DND-41 (cell line): ENCODE data around the gene B3GALNT2.

Experiments used
- ATAC-seq: fragments of 200-7000 bp; cut with Tn5 transposase; 3 replicates; pipeline ENCODE4 v1.9.1; 2021; ENCODE audit warnings: low read depth; ENCODE audit not compliant: insufficient read depth
- DNase-seq: peaks from one replicate; pipeline ENCODE4 v3.0.0-alpha.2; 2020
- H2AFZ ChIP-seq: 2 replicates; pipeline ENCODE4 v1.6.0; 2012; ENCODE audit warnings: low read depth, low read length
- H3K27ac ChIP-seq: 2 replicates; pipeline ENCODE4 v1.5.1; 2012; ENCODE audit warnings: low read length, inconsistent platforms
- H3K27me3 ChIP-seq: fragments of 200-600 bp; sonication (generic); 2 replicates; pipeline ENCODE4 v1.6.0; 2012; ENCODE audit warnings: low read length, mild to moderate bottlenecking, inconsistent platforms; ENCODE audit not compliant: insufficient read depth, poor library complexity
- H3K36me3 ChIP-seq: 2 replicates; pipeline ENCODE4 v1.5.1; 2012; ENCODE audit warnings: low read length, inconsistent platforms; ENCODE audit not compliant: insufficient read depth
- H3K4me1 ChIP-seq: 2 replicates; pipeline ENCODE4 v1.5.1; 2012; ENCODE audit warnings: mild to moderate bottlenecking, low read length; ENCODE audit not compliant: insufficient read depth
- H3K4me2 ChIP-seq: 2 replicates; pipeline ENCODE4 v1.6.0; 2012; ENCODE audit warnings: mild to moderate bottlenecking, moderate library complexity, low read length, inconsistent platforms; ENCODE audit not compliant: insufficient read depth
- H3K4me3 ChIP-seq, 2 experiments: fragments of 200-600 bp in 1 of 2; shearing (Covaris generic) in 1 of 2; 2 replicates each; pipeline ENCODE4 v1.5.1; 2012 to 2016; ENCODE audit warnings: inconsistent platforms in 2 of 2, low read length in 2 of 2, mild to moderate bottlenecking in 2 of 2, low read depth in 1 of 2, moderate library complexity in 1 of 2
- H3K79me2 ChIP-seq: 2 replicates; pipeline ENCODE4 v1.6.0; 2012; ENCODE audit warnings: low read length, inconsistent platforms; ENCODE audit not compliant: insufficient read depth
- H3K9ac ChIP-seq: 2 replicates; pipeline ENCODE4 v1.6.0; 2012; ENCODE audit warnings: low read depth, mild to moderate bottlenecking, inconsistent platforms, low read length, moderate library complexity
- H3K9me3 ChIP-seq: 2 replicates; pipeline ENCODE4 v1.5.1; 2012; ENCODE audit warnings: low read length, moderate library complexity, mild to moderate bottlenecking, inconsistent platforms; ENCODE audit not compliant: insufficient read depth, severe bottlenecking
- H4K20me1 ChIP-seq: 2 replicates; pipeline ENCODE4 v1.6.0; 2012; ENCODE audit warnings: low read length; ENCODE audit not compliant: insufficient read depth
- CTCF ChIP-seq: IDR thresholded peaks from 2 replicates; pipeline ENCODE4 v1.5.1; 2012; ENCODE audit warnings: borderline replicate concordance, low read length, moderate library complexity, mild to moderate bottlenecking; ENCODE audit not compliant: poor library complexity, severe bottlenecking; ENCODE audit errors: extremely low read depth
- EZH2 ChIP-seq: IDR thresholded peaks from 3 replicates; pipeline ENCODE4 v1.6.1; 2012; ENCODE audit warnings: borderline replicate concordance, low read depth, mild to moderate bottlenecking, moderate library complexity, low read length, inconsistent platforms; ENCODE audit not compliant: severe bottlenecking

B3GALNT2 gene

GRCh38 chr1:235516862-235517446 is 12.7 kb upstream of the B3GALNT2 start:
- no peak overlapping the region for H3K4me2 ChIP-seq
- no peaks in the 10 kb centered on the region for H3K4me1 ChIP-seq
- H3K27me3 ChIP-seq: no peaks in the 10 kb centered on the region
- H3K79me2 ChIP-seq: no peaks in the 10 kb centered on the region
- H3K4me3 ChIP-seq: no peak overlapping the region
- no peaks in the 10 kb centered on the region for H3K9me3 ChIP-seq
- H2AFZ ChIP-seq: no peak overlapping the region
- no peak overlapping the region for H3K27ac ChIP-seq
- no peaks in the 10 kb centered on the region for H3K36me3 ChIP-seq
- H3K9ac ChIP-seq: no peak overlapping the region
- TF ChIP-seq EZH2: no peak
- no peak for TF ChIP-seq CTCF
- DNase-seq: no peak
- no peak for ATAC-seq
- no peaks in the 10 kb centered on the region for H4K20me1 ChIP-seq

GRCh38 chr1:235515844-235516512 is 11.7 kb upstream of the B3GALNT2 start:
- no peaks in the 10 kb centered on the region for H3K79me2 ChIP-seq
- H3K27ac ChIP-seq: no peak overlapping the region
- no peaks in the 10 kb centered on the region for H3K4me1 ChIP-seq
- no peak overlapping the region for H3K9ac ChIP-seq
- no peaks in the 10 kb centered on the region for H3K36me3 ChIP-seq
- ATAC-seq (no peak), DNase-seq (no peak)
- H3K9me3 ChIP-seq: no peaks in the 10 kb centered on the region
- no peak for TF ChIP-seq CTCF
- TF ChIP-seq EZH2: no peak
- no peak overlapping the region for H2AFZ ChIP-seq
- no peak overlapping the region for H3K4me2 ChIP-seq
- no peak overlapping the region for H3K4me3 ChIP-seq
- H3K27me3 ChIP-seq: no peaks in the 10 kb centered on the region
- H4K20me1 ChIP-seq: no peaks in the 10 kb centered on the region

GRCh38 chr1:235513495-235514366 is 9.5 kb upstream of the B3GALNT2 start:
- no peaks in the 10 kb centered on the region for H3K27me3 ChIP-seq
- ATAC-seq (peak; percentile 79), DNase-seq (peak; percentile 43)
- H4K20me1 ChIP-seq: no peaks in the 10 kb centered on the region
- H3K79me2 ChIP-seq: no peaks in the 10 kb centered on the region
- TF ChIP-seq CTCF: peak; percentile 92
- no peak for TF ChIP-seq EZH2
- H3K36me3 ChIP-seq: no peaks in the 10 kb centered on the region
- no peak overlapping the region for H3K4me3 ChIP-seq
- no peak overlapping the region for H3K27ac ChIP-seq
- H3K9ac ChIP-seq: no peak overlapping the region
- H3K4me1 ChIP-seq: no peaks in the 10 kb centered on the region
- H2AFZ ChIP-seq: no peak overlapping the region
- no peaks in the 10 kb centered on the region for H3K9me3 ChIP-seq
- H3K4me2 ChIP-seq: no peak overlapping the region
